A673 (cell line): ENCODE measurements around the gene MIPOL1.

ENCODE experiments used
- CTCF ChIP-seq: fragments of 300-800, 200-600 bp; sonication (generic); conservative IDR thresholded peaks from 2 replicates; pipeline ENCODE4 v1.5.1; 2017; ENCODE audit warnings: low read depth, mild to moderate bottlenecking, antibody characterized with exemption, low read length, moderate library complexity, mixed read lengths
- EZH2 ChIP-seq: fragments of 200-600 bp; sonication (generic); IDR thresholded peaks from 2 replicates; pipeline ENCODE4 v1.6.1; 2017; ENCODE audit warnings: borderline replicate concordance, low read depth, mild to moderate bottlenecking, mixed read lengths, antibody characterized with exemption, low read length; ENCODE audit not compliant: poor library complexity, severe bottlenecking

GRCh38 chr14:37170237-37170636, 27.5 kb upstream of the MIPOL1 start:
- TF ChIP-seq CTCF, result no peak
- no peak for TF ChIP-seq EZH2
